Measurements from ENCODE around the gene PGK1.
"Not testable (repeated sequence)": the region's sequence is repeated elsewhere in the genome, so short reads cannot be mapped to it uniquely, and the experiment has no call there.

DNA sequence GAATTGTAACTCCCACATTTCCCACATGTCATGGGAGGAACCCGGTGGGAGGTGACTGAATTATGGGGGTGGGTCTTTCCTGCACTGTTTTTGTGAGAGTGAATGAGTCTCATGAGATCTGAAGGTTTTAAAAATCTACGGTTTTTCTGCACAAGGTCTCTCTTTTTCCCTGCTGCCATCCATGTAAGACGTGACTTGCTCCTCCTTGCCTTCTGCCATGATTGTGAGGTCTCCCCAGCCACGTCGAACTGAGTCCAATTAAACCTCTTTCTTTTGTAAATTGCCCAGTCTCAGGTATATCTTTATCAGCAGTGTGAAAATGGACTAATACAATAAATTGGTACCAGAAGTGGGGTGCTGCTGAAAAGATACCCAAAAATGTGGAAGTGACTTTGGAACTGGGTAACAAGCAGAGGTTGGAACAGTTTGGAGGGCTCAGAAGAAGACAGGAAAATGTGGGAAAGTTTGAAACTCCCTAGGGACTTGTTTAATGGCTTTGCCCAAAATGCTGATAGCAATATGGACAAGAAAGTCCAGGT is 43.0 kb downstream of the PGK1 start:
- TF ChIP-seq CTCF (conservative IDR thresholded peaks at IDR 0.05 in 1 of 2, IDR thresholded peaks at IDR 0.05 in 1 of 2; ENCODE audit: low read depth in 1 of 2, low read length in 2 of 2); EZH2 (IDR thresholded peaks at IDR 0.05; ENCODE audit: low read length, missing control alignments): not testable (repeated sequence)

Data from fibroblast of lung (primary cell).